Gastrocnemius medialis (tissue), 4 donors: ENCODE data around the gene MAP7. TPM values are rescaled to one million over a fixed set of nuclear protein-coding genes. Genes with fewer than 3 reads are reported as not detected.
"Not testable (repeated sequence)": the region's sequence is repeated elsewhere in the genome, so short reads cannot be mapped to it uniquely, and the experiment has no call there.

Experiments
- ATAC-seq, 2 donors: fragments of 150-250 bp; one replicate each; pipeline ENCODE4 v1.9.1; 2016
- DNase-seq, 2 donors: peaks; one replicate each; pipeline ENCODE4 v3.0.0-alpha.2; 2019
- H3K27ac ChIP-seq, 4 donors: fragments of 200-600 bp; sonication (generic); 1 replicate in 1 of 4; 2 replicates in 3 of 4; pipeline ENCODE4 v1.5.1; 2016 to 2018; ENCODE audit warnings: mild to moderate bottlenecking in 2 of 4, moderate library complexity in 1 of 4
- H3K27me3 ChIP-seq, 3 donors: fragments of 200-600 bp; sonication (generic) in 2 of 3; 1 replicate in 1 of 3; 2 replicates in 2 of 3; pipeline versions ENCODE4 v1.5.1 to v1.6.0; 2016 to 2019; ENCODE audit warnings: mild to moderate bottlenecking in 1 of 3, moderate library complexity in 1 of 3
- H3K36me3 ChIP-seq, 2 donors: fragments of 200-600 bp; sonication (generic) in 1 of 2; one replicate each; pipeline ENCODE4 v1.5.1; 2017 to 2018
- H3K4me1 ChIP-seq, 2 donors: fragments of 200-600 bp; sonication (generic) in 1 of 2; one replicate each; pipeline ENCODE4 v1.5.1; 2016 to 2017; ENCODE audit warnings: mild to moderate bottlenecking in 2 of 2
- H3K4me3 ChIP-seq, 4 donors: fragments of 200-600 bp; sonication (generic) in 3 of 4; 1 replicate in 1 of 4; 2 replicates in 3 of 4; pipeline ENCODE4 v1.5.1; 2016 to 2019; ENCODE audit warnings: mild to moderate bottlenecking in 2 of 4
- H3K9me3 ChIP-seq, 3 donors: fragments of 200-600 bp; sonication (generic) in 2 of 3; 1 replicate in 1 of 3; 2 replicates in 2 of 3; pipeline ENCODE4 v1.5.1; 2016 to 2019
- POLR2A ChIP-seq, 2 donors: fragments of 450-650 bp; IDR thresholded peaks; one replicate each; pipeline ENCODE4 v1.6.1; 2017; ENCODE audit warnings: antibody characterized with exemption in 2 of 2, mild to moderate bottlenecking in 2 of 2, moderate library complexity in 2 of 2
- in situ Hi-C, 4 donors: fragments of 200-750 bp; cut with MboI; loops; one replicate each; pipeline versions ENCODE4 v1.15.0 to v1.8.0; 2017; ENCODE audit warnings: low sequenced_read_pairs in 4 of 4
- intact Hi-C: fragments of 100-400 bp; cut with DNase I; formaldehyde crosslinking; loops from one replicate; pipeline ENCODE4 v1.15.1; 2023; ENCODE audit warnings: low total_unique reads
- total RNA-seq, 4 donors: library from RNA; depleted of rRNA; stranded (reverse); fragments of >200 nt; gene quantifications; one replicate each; pipeline versions ENCODE4 v1.1.0 to v1.2.3, GENCODE V29; 2016
- TF ChIP-seq, protein P1 (sequence below), 5 experiments: fragments of 450-650 bp in 3 of 5; fragments of 200-600 bp in 2 of 5; sonication (generic) in 2 of 5; IDR thresholded peaks in 4 of 5; conservative IDR thresholded peaks in 1 of 5; 1 replicate in 4 of 5; 2 replicates in 1 of 5; pipeline ENCODE4 v1.5.1; 2016 to 2019; ENCODE audit warnings: antibody characterized with exemption in 5 of 5, mild to moderate bottlenecking in 3 of 5, moderate library complexity in 3 of 5

The MAP7 gene
- total RNA-seq, 4 donors from 2014 or later = 0.22 to 0.56 (median 0.39) TPM

DNA sequence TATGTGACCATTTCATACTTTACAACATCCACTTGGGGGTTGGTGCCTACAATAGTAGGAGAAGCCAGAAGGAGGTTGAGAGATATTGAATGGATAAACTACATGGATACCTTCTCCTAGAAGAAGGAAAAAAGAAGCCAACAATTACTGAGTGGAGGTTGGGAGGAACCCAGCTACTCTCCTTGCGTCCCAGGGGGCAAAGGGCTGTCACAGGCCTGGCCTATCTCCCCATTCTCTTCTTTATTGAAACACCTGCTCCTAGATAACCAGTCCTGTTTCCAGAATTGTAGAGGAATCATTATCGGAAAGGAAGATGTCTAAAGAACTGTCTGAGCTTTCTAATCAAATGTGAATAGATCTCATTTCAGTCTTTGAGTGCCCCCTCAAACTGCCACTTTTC lies 115.1 kb downstream of the MAP7 start:
- H3K36me3 ChIP-seq = no peaks in the 10 kb centered on the region
- no peak overlapping the region for H3K4me3 ChIP-seq
- in situ Hi-C loops = no loop called here
- no peak for DNase-seq
- H3K9me3 ChIP-seq = no peaks in the 10 kb centered on the region
- no peak overlapping the region for H3K27ac ChIP-seq
- no peak for TF ChIP-seq POLR2A (IDR thresholded peaks at IDR 0.05)
- TF ChIP-seq, protein P1, sequence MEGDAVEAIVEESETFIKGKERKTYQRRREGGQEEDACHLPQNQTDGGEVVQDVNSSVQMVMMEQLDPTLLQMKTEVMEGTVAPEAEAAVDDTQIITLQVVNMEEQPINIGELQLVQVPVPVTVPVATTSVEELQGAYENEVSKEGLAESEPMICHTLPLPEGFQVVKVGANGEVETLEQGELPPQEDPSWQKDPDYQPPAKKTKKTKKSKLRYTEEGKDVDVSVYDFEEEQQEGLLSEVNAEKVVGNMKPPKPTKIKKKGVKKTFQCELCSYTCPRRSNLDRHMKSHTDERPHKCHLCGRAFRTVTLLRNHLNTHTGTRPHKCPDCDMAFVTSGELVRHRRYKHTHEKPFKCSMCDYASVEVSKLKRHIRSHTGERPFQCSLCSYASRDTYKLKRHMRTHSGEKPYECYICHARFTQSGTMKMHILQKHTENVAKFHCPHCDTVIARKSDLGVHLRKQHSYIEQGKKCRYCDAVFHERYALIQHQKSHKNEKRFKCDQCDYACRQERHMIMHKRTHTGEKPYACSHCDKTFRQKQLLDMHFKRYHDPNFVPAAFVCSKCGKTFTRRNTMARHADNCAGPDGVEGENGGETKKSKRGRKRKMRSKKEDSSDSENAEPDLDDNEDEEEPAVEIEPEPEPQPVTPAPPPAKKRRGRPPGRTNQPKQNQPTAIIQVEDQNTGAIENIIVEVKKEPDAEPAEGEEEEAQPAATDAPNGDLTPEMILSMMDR (IDR thresholded peaks at IDR 0.05 in 4 of 5, conservative IDR thresholded peaks at IDR 0.05 in 1 of 5) = no peak
- intact Hi-C loops = no loop called here
- no peaks in the 10 kb centered on the region for H3K4me1 ChIP-seq
- no peak for ATAC-seq
- no peaks in the 10 kb centered on the region for H3K27me3 ChIP-seq

DNA sequence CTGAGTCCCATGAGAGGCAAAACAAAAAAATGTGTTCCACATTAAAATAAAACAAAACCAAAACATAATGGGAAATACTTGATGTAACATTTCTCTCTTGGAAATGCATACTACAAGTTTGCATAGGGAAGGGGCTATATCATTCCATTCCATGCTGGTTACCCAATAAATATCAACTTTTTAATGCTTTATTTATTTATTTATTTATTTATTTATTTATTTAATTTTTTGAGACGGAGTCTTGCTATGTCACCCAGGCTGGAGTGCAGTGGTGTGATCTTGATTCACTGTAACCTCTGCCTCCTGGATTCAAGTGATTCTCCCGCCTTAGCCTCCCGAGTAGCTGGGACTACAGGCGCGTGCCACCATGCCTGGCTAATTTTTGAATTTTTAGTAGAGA lies 118.9 kb downstream of the MAP7 start:
- in situ Hi-C loops, H3K36me3 ChIP-seq, DNase-seq, H3K27ac ChIP-seq, intact Hi-C loops, H3K9me3 ChIP-seq, H3K4me1 ChIP-seq, H3K27me3 ChIP-seq, ATAC-seq, H3K4me3 ChIP-seq: not testable (repeated sequence)

DNA sequence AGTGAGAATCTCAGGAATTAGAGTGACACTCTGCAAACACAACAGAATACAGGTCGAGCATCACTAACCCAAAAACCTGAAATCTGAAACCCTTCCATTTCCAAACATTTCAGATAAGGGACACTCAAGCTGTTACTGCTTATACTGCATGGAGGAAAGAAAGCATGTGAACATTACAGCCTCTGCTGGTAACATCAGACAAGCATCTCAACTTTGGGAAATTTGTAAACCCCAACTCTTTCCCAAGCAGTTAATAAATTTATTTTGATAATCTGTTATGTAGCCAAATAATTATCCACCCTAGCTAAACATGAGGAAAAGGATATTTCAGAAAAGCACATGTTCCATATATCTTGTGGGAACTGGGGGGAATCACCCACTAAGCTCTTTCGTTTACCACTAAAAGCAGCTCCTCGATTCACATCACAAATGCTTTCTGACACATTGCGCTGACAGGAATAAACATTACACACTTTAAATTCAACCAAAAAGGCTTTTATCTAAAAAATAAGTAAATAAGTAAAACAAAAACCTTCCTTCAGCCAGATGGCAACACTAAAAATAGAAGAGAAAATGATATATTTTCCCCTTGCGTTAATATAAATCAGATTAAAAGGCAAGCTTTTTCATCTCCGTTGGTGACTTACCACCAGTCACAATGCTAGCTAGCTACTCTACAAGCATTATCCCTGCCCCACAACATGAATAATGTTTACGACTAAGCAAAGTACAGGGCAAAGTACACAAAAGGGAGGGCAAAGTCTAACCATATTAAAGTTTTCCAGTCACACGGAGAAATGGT lies 120.8 kb downstream of the MAP7 start:
- H3K36me3 ChIP-seq = no peaks in the 10 kb centered on the region
- H3K27ac ChIP-seq = no peak overlapping the region
- no peak for DNase-seq
- H3K4me3 ChIP-seq = no peak overlapping the region
- intact Hi-C loops (no loop called here), in situ Hi-C loops (no loop called here)
- no peaks in the 10 kb centered on the region for H3K27me3 ChIP-seq
- no peak for ATAC-seq
- no peaks in the 10 kb centered on the region for H3K9me3 ChIP-seq
- no peak for TF ChIP-seq POLR2A (IDR thresholded peaks at IDR 0.05)
- TF ChIP-seq, protein P1 (IDR thresholded peaks at IDR 0.05 in 4 of 5, conservative IDR thresholded peaks at IDR 0.05 in 1 of 5) = no peak
- no peaks in the 10 kb centered on the region for H3K4me1 ChIP-seq

DNA sequence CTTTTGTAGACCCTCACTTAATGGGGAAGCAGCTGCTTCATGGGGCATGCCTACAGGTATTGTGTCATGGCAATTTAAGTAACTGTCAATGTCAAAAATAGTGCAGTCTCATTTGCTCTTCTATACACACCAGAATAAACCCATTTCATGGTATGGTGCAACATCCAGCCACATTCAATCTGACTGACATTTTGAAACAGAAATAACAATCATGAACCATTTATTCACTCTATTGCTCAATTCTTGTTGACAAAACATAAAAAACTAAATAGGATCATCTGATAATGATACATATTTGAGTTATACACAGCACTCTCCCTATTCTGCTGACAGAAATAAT lies 122.9 kb downstream of the MAP7 start:
- ATAC-seq = no peak
- no peaks in the 10 kb centered on the region for H3K36me3 ChIP-seq
- intact Hi-C loops (no loop called here), in situ Hi-C loops (no loop called here)
- H3K4me3 ChIP-seq = no peak overlapping the region
- TF ChIP-seq POLR2A (IDR thresholded peaks at IDR 0.05) = no peak
- DNase-seq = no peak
- H3K4me1 ChIP-seq = no peaks in the 10 kb centered on the region
- no peaks in the 10 kb centered on the region for H3K9me3 ChIP-seq
- H3K27me3 ChIP-seq = no peaks in the 10 kb centered on the region
- H3K27ac ChIP-seq = no peak overlapping the region

DNA sequence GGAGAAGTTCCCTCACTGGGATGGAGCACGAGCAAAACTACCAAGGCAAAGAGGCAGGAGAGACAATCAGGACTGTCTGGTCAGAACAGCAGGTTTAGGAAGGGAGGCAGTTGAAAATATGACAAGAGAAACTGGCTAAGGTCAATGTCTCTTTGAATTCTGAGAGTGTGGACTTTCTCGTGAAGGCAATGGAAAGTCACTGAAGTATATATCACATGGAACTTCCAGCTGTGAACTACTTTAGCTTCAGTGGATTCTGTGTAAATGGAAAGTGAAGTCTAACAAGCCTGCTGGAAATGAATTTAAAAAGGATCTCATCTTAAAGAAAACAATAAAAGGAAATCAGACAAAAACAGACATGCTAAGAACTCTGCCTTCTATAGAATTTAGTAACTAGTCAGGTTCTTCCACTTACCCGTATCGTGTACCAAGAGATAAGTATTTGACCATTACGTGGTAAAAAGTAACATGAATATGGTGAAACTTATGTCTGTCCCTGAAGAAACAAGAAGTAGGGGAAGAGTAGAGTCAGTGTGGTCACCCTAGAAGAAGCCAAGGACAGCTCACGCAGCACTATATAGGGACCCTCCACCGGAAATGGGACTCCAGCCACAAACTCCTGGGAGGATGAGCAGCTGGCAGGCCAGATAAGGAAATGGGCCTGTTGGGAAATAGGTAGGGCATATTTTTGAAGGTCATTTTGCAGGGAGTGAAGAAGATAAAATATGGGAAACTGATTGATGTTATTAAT lies 123.4 kb downstream of the MAP7 start:
- H3K27me3 ChIP-seq = no peaks in the 10 kb centered on the region
- ATAC-seq (no peak), DNase-seq (no peak)
- H3K4me3 ChIP-seq = no peak overlapping the region
- no peak for TF ChIP-seq POLR2A (IDR thresholded peaks at IDR 0.05)
- TF ChIP-seq, protein P1 (IDR thresholded peaks at IDR 0.05 in 4 of 5, conservative IDR thresholded peaks at IDR 0.05 in 1 of 5) = no peak
- in situ Hi-C loops (no loop called here), intact Hi-C loops (no loop called here)
- no peaks in the 10 kb centered on the region for H3K4me1 ChIP-seq
- no peaks in the 10 kb centered on the region for H3K9me3 ChIP-seq
- no peak overlapping the region for H3K27ac ChIP-seq
- H3K36me3 ChIP-seq = no peaks in the 10 kb centered on the region
